Measurements from ENCODE around the gene SHISA3.

SHISA3 gene

GRCh38 chr4:42357325-42357724, 40.0 kb upstream of the SHISA3 start:
- H3K79me1 ChIP-seq (ENCODE audit: low read length), result no peaks in the 10 kb centered on the region
- no peaks in the 10 kb centered on the region for H3K27me3 ChIP-seq (ENCODE audit: insufficient read depth, low read length, poor library complexity)
- no peak overlapping the region for H3K4ac ChIP-seq (ENCODE audit: low read depth, low read length)
- H3K9ac ChIP-seq (ENCODE audit: low read length), result no peak overlapping the region
- H2BK120ac ChIP-seq (ENCODE audit: low read depth, low read length), result no peak overlapping the region
- no peak overlapping the region for H4K8ac ChIP-seq (ENCODE audit: low read depth, low read length)
- H3K4me3 ChIP-seq (ENCODE audit: low read length), result no peak overlapping the region
- H3K27ac ChIP-seq (ENCODE audit: low read depth, low read length), result no peak overlapping the region
- no peak overlapping the region for H2BK15ac ChIP-seq (replicated peaks; ENCODE audit: low read depth)
- H2AK5ac ChIP-seq (ENCODE audit: low read length), result no peak overlapping the region
- no peak overlapping the region for H3K56ac ChIP-seq (ENCODE audit: low read length)
- no peaks in the 10 kb centered on the region for H3K36me3 ChIP-seq (ENCODE audit: control insufficient read depth, insufficient read depth, low read length)
- DNase-seq, result no peak
- no peaks in the 10 kb centered on the region for H3K4me1 ChIP-seq (ENCODE audit: control insufficient read depth, low read depth, low read length)
- no peak overlapping the region for H3K18ac ChIP-seq (ENCODE audit: low read length)
- H3K4me2 ChIP-seq (ENCODE audit: low read length), result no peak overlapping the region
- no peak overlapping the region for H2BK5ac ChIP-seq (ENCODE audit: low read length)
- no CpG with 5 or more reads among the region's 5 CpGs for WGBS (ENCODE audit: extremely low coverage, insufficient coverage, low lambda C conversion rate)
- H3K79me2 ChIP-seq (ENCODE audit: control insufficient read depth, insufficient read depth, low read length), result no peaks in the 10 kb centered on the region
- H4K5ac ChIP-seq (ENCODE audit: low read length), result no peak overlapping the region
- no peak overlapping the region for H3K23ac ChIP-seq (ENCODE audit: low read length)

GRCh38 chr4:42359711-42360110, 37.6 kb upstream of the SHISA3 start:
- Histone ChIP-seq H2BK5ac (ENCODE audit: low read length) (no peak overlapping the region), H3K27me3 (ENCODE audit: insufficient read depth, low read length, poor library complexity) (no peaks in the 10 kb centered on the region), H3K4me2 (ENCODE audit: low read length) (no peak overlapping the region), H2AK5ac (ENCODE audit: low read length) (no peak overlapping the region), H3K18ac (ENCODE audit: low read length) (no peak overlapping the region), H3K4me1 (ENCODE audit: control insufficient read depth, low read depth, low read length) (no peaks in the 10 kb centered on the region), H3K27ac (ENCODE audit: low read depth, low read length) (no peak overlapping the region), H3K4ac (ENCODE audit: low read depth, low read length) (no peak overlapping the region), H3K4me3 (ENCODE audit: low read length) (no peak overlapping the region), H4K5ac (ENCODE audit: low read length) (no peak overlapping the region), H3K56ac (ENCODE audit: low read length) (no peak overlapping the region), H3K23ac (ENCODE audit: low read length) (no peak overlapping the region), H3K9ac (ENCODE audit: low read length) (no peak overlapping the region), H4K8ac (ENCODE audit: low read depth, low read length) (no peak overlapping the region), H3K79me1 (ENCODE audit: low read length) (no peaks in the 10 kb centered on the region), H2BK15ac (replicated peaks; ENCODE audit: low read depth) (no peak overlapping the region), H2BK120ac (ENCODE audit: low read depth, low read length) (no peak overlapping the region), H3K36me3 (ENCODE audit: control insufficient read depth, insufficient read depth, low read length) (no peaks in the 10 kb centered on the region), H3K79me2 (ENCODE audit: control insufficient read depth, insufficient read depth, low read length) (no peaks in the 10 kb centered on the region)
- WGBS (ENCODE audit: extremely low coverage, insufficient coverage, low lambda C conversion rate), result no CpG with 5 or more reads among the region's 5 CpGs
- DNase-seq, result no peak

GRCh38 chr4:42360256-42360669, 37.0 kb upstream of the SHISA3 start:
- WGBS (ENCODE audit: extremely low coverage, insufficient coverage, low lambda C conversion rate), result no CpG with 5 or more reads among the region's 2 CpGs
- Histone ChIP-seq H3K9ac (ENCODE audit: low read length) (no peak overlapping the region), H3K36me3 (ENCODE audit: control insufficient read depth, insufficient read depth, low read length) (no peaks in the 10 kb centered on the region), H3K56ac (ENCODE audit: low read length) (no peak overlapping the region), H3K79me2 (ENCODE audit: control insufficient read depth, insufficient read depth, low read length) (no peaks in the 10 kb centered on the region), H2BK5ac (ENCODE audit: low read length) (no peak overlapping the region), H3K4me1 (ENCODE audit: control insufficient read depth, low read depth, low read length) (no peaks in the 10 kb centered on the region), H2AK5ac (ENCODE audit: low read length) (no peak overlapping the region), H4K5ac (ENCODE audit: low read length) (no peak overlapping the region), H2BK15ac (replicated peaks; ENCODE audit: low read depth) (no peak overlapping the region), H3K27me3 (ENCODE audit: insufficient read depth, low read length, poor library complexity) (no peaks in the 10 kb centered on the region), H3K4me3 (ENCODE audit: low read length) (no peak overlapping the region), H3K27ac (ENCODE audit: low read depth, low read length) (no peak overlapping the region), H3K79me1 (ENCODE audit: low read length) (no peaks in the 10 kb centered on the region), H3K23ac (ENCODE audit: low read length) (no peak overlapping the region), H2BK120ac (ENCODE audit: low read depth, low read length) (no peak overlapping the region), H3K4me2 (ENCODE audit: low read length) (no peak overlapping the region), H3K4ac (ENCODE audit: low read depth, low read length) (no peak overlapping the region), H3K18ac (ENCODE audit: low read length) (no peak overlapping the region), H4K8ac (ENCODE audit: low read depth, low read length) (no peak overlapping the region)
- no peak for DNase-seq

- H2BK120ac ChIP-seq (ENCODE audit: low read depth, low read length), result no peak overlapping the region
- H3K4me1 ChIP-seq (ENCODE audit: control insufficient read depth, low read depth, low read length), result no peaks in the 10 kb centered on the region
- no peak overlapping the region for H2BK5ac ChIP-seq (ENCODE audit: low read length)
- H3K23ac ChIP-seq (ENCODE audit: low read length), result no peak overlapping the region
- no peak overlapping the region for H4K5ac ChIP-seq (ENCODE audit: low read length)
- no CpG with 5 or more reads among the region's 8 CpGs for WGBS (ENCODE audit: extremely low coverage, insufficient coverage, low lambda C conversion rate)
- H2BK15ac ChIP-seq (replicated peaks; ENCODE audit: low read depth), result no peak overlapping the region
- no peaks in the 10 kb centered on the region for H3K36me3 ChIP-seq (ENCODE audit: control insufficient read depth, insufficient read depth, low read length)
- H3K9ac ChIP-seq (ENCODE audit: low read length), result no peak overlapping the region
- H3K4me2 ChIP-seq (ENCODE audit: low read length), result no peak overlapping the region
- DNase-seq, result no peak
- no peaks in the 10 kb centered on the region for H3K27me3 ChIP-seq (ENCODE audit: insufficient read depth, low read length, poor library complexity)
- H3K56ac ChIP-seq (ENCODE audit: low read length), result no peak overlapping the region
- H3K79me2 ChIP-seq (ENCODE audit: control insufficient read depth, insufficient read depth, low read length), result no peaks in the 10 kb centered on the region
- H3K4me3 ChIP-seq (ENCODE audit: low read length), result no peak overlapping the region
- H2AK5ac ChIP-seq (ENCODE audit: low read length), result no peak overlapping the region
- H4K8ac ChIP-seq (ENCODE audit: low read depth, low read length), result no peak overlapping the region
- no peak overlapping the region for H3K18ac ChIP-seq (ENCODE audit: low read length)
- H3K79me1 ChIP-seq (ENCODE audit: low read length), result no peaks in the 10 kb centered on the region
- no peak overlapping the region for H3K4ac ChIP-seq (ENCODE audit: low read depth, low read length)
- H3K27ac ChIP-seq (ENCODE audit: low read depth, low read length), result no peak overlapping the region
Measured at GRCh38 chr4:42361456-42361855, 35.8 kb upstream of the SHISA3 start.

- Histone ChIP-seq H3K36me3 (ENCODE audit: control insufficient read depth, insufficient read depth, low read length) (no peaks in the 10 kb centered on the region), H3K27me3 (ENCODE audit: insufficient read depth, low read length, poor library complexity) (no peaks in the 10 kb centered on the region), H2BK120ac (ENCODE audit: low read depth, low read length) (no peak overlapping the region), H2AK5ac (ENCODE audit: low read length) (no peak overlapping the region), H2BK15ac (replicated peaks; ENCODE audit: low read depth) (no peak overlapping the region), H3K23ac (ENCODE audit: low read length) (no peak overlapping the region), H3K79me1 (ENCODE audit: low read length) (no peaks in the 10 kb centered on the region), H4K8ac (ENCODE audit: low read depth, low read length) (no peak overlapping the region), H3K4ac (ENCODE audit: low read depth, low read length) (no peak overlapping the region), H3K9ac (ENCODE audit: low read length) (no peak overlapping the region), H3K56ac (ENCODE audit: low read length) (no peak overlapping the region), H3K4me1 (ENCODE audit: control insufficient read depth, low read depth, low read length) (no peaks in the 10 kb centered on the region), H3K4me2 (ENCODE audit: low read length) (no peak overlapping the region), H3K18ac (ENCODE audit: low read length) (no peak overlapping the region), H3K4me3 (ENCODE audit: low read length) (no peak overlapping the region), H3K79me2 (ENCODE audit: control insufficient read depth, insufficient read depth, low read length) (no peaks in the 10 kb centered on the region), H2BK5ac (ENCODE audit: low read length) (no peak overlapping the region), H3K27ac (ENCODE audit: low read depth, low read length) (no peak overlapping the region), H4K5ac (ENCODE audit: low read length) (no peak overlapping the region)
- no peak for DNase-seq
- WGBS (ENCODE audit: extremely low coverage, insufficient coverage, low lambda C conversion rate), result no CpG with 5 or more reads among the region's 3 CpGs
Measured at GRCh38 chr4:42362591-42362990, 34.7 kb upstream of the SHISA3 start.

GRCh38 chr4:42363614-42364013, 33.7 kb upstream of the SHISA3 start:
- no peak overlapping the region for H4K8ac ChIP-seq (ENCODE audit: low read depth, low read length)
- no peaks in the 10 kb centered on the region for H3K79me1 ChIP-seq (ENCODE audit: low read length)
- no peak overlapping the region for H3K9ac ChIP-seq (ENCODE audit: low read length)
- H2AK5ac ChIP-seq (ENCODE audit: low read length), result no peak overlapping the region
- no peaks in the 10 kb centered on the region for H3K36me3 ChIP-seq (ENCODE audit: control insufficient read depth, insufficient read depth, low read length)
- H2BK15ac ChIP-seq (replicated peaks; ENCODE audit: low read depth), result no peak overlapping the region
- H3K79me2 ChIP-seq (ENCODE audit: control insufficient read depth, insufficient read depth, low read length), result no peaks in the 10 kb centered on the region
- no peaks in the 10 kb centered on the region for H3K4me1 ChIP-seq (ENCODE audit: control insufficient read depth, low read depth, low read length)
- no peak overlapping the region for H3K56ac ChIP-seq (ENCODE audit: low read length)
- H3K4me3 ChIP-seq (ENCODE audit: low read length), result no peak overlapping the region
- H2BK120ac ChIP-seq (ENCODE audit: low read depth, low read length), result no peak overlapping the region
- H3K18ac ChIP-seq (ENCODE audit: low read length), result no peak overlapping the region
- no peak overlapping the region for H3K23ac ChIP-seq (ENCODE audit: low read length)
- DNase-seq, result no peak
- no peak overlapping the region for H4K5ac ChIP-seq (ENCODE audit: low read length)
- no peak overlapping the region for H3K4me2 ChIP-seq (ENCODE audit: low read length)
- H3K27me3 ChIP-seq (ENCODE audit: insufficient read depth, low read length, poor library complexity), result no peaks in the 10 kb centered on the region
- WGBS (ENCODE audit: extremely low coverage, insufficient coverage, low lambda C conversion rate), result no CpG with 5 or more reads among the region's 3 CpGs
- H2BK5ac ChIP-seq (ENCODE audit: low read length), result no peak overlapping the region
- H3K4ac ChIP-seq (ENCODE audit: low read depth, low read length), result no peak overlapping the region
- no peak overlapping the region for H3K27ac ChIP-seq (ENCODE audit: low read depth, low read length)
